Heart right ventricle (tissue), 16 donors: ENCODE data around the gene SSTR4. TPM values are rescaled to one million over a fixed set of nuclear protein-coding genes. Genes with fewer than 3 reads are reported as not detected.

Experiments used
- ATAC-seq, 8 donors: fragments of 200-7000 bp; cut with Tn5 transposase; one replicate each; pipeline ENCODE4 v1.9.1; 2020; ENCODE audit warnings: mild to moderate bottlenecking in 8 of 8, moderate library complexity in 8 of 8, moderate number of reproducible peaks in 1 of 8
- DNase-seq, 2 donors: peaks; one replicate each; pipeline ENCODE4 v3.0.0-alpha.2; 2020
- H3K27ac ChIP-seq, 10 donors: fragments of 200-600 bp; sonication (generic) in 2 of 10; one replicate each; pipeline versions ENCODE4 v1.5.0 to v1.8.0; 2020 to 2022; ENCODE audit warnings: mild to moderate bottlenecking in 3 of 10
- H3K27me3 ChIP-seq, 7 donors: fragments of 200-600 bp; one replicate each; pipeline ENCODE4 v1.8.0; 2021 to 2022; ENCODE audit warnings: mild to moderate bottlenecking in 2 of 7
- H3K36me3 ChIP-seq, 9 donors: fragments of 200-600 bp; sonication (generic) in 1 of 9; one replicate each; pipeline versions ENCODE4 v1.5.0 to v1.8.0; 2020 to 2022; ENCODE audit warnings: mild to moderate bottlenecking in 2 of 9
- H3K4me1 ChIP-seq, 9 donors: fragments of 200-600 bp; sonication (generic) in 1 of 9; one replicate each; pipeline versions ENCODE4 v1.5.0 to v1.8.0; 2020 to 2022; ENCODE audit warnings: mild to moderate bottlenecking in 4 of 9
- H3K4me3 ChIP-seq, 10 donors: fragments of 200-600 bp; sonication (generic) in 2 of 10; one replicate each; pipeline versions ENCODE4 v1.5.0 to v1.8.0; 2020 to 2022; ENCODE audit warnings: mild to moderate bottlenecking in 7 of 10, moderate library complexity in 2 of 10
- H3K9me3 ChIP-seq, 11 donors: fragments of 200-600 bp in 10 of 11; sonication (generic) in 2 of 11; one replicate each; pipeline versions ENCODE4 v1.5.0 to v1.8.0; 2013 to 2022; ENCODE audit warnings: mild to moderate bottlenecking in 2 of 11, control low read depth in 1 of 11, moderate library complexity in 1 of 11
- CTCF ChIP-seq, 9 donors: fragments of 200-600 bp; sonication (generic) in 2 of 9; IDR thresholded peaks; one replicate each; pipeline versions ENCODE4 v1.5.0 to v1.8.0; 2021 to 2022; ENCODE audit warnings: antibody characterized with exemption in 9 of 9, mild to moderate bottlenecking in 5 of 9, moderate library complexity in 1 of 9
- WGBS, 2 donors: extraction: QIAGEN DNeasy Blood & Tissue Kit; methylation state at CpG; one replicate each; pipeline ENCODE4 v1.1.7; 2013; ENCODE audit warnings: inconsistent platforms in 1 of 2; 5-methylcytosine and 5-hydroxymethylcytosine counted together
- intact Hi-C, 10 donors: fragments of 100-400 bp; cut with DNase I; formaldehyde crosslinking; loops; one replicate each; pipeline versions ENCODE4 v1.11.1 to v1.14.2; 2022
- polyA plus RNA-seq, 2 donors: library from polyadenylated mRNA; stranded (reverse); fragments of 200-250 nt; gene quantifications; one replicate each; pipeline ENCODE4 v1.2.3, GENCODE V29; 2013
- total RNA-seq, 10 donors: library from RNA; stranded (reverse); fragmentation: NEBNext Ultra II Directional in 3 of 10; extraction: Animal tissue kit (Norgen Biotek cat#: 25700) in 3 of 10; gene quantifications; one replicate each; pipeline versions ENCODE4 v1.2.1 to v1.2.4, GENCODE V29; 2021 to 2023
- donor health status: Arrhythmogenic right ventricular cardiomyopathy.
- donor health status: ischemic (EF 13 %, LVEDD 7.1; RV severe dilation, severe dysfunction).
- donor health status: healthy with polysubstance abuse.
- donor health status: DM: no; HTN: yes; CAD: no.
- donor health status: DM: no; HTN: no; CAD: no.
- donor health status: ischemic (EF 25% LVEDD 6.9; RV normal size, moderate dysfunction).
- donor health status: ischemic (EF 25% LVEDD 5.7; RV mildly dilated, moderate dysfunction).
- donor health status: healthy.
- donor health status: DM: yes; HTN: yes; CAD: no.
- donor health status: Ischemic cardiomyopathy.
- donor health status: ischemic (EF 35%, LVEDD 5.7; RV mildly dilated, moderate dysfunction).
- donor health status: nonischemic (EF 11% LVEDD 7.7; RV severe dilation, severe dysfunction).
- donor health status: DM: yes; HTN: yes; CAD: no.
- donor health status: PGD.
- donor health status: ischemic (EF 29% LVEDD 5.4; RV normal size, mild dysfunction).
- donor health status: nonischemic (EF 23%, LVEDD 6.1; RV moderate dilation, normal function).

SSTR4 gene
- total and polyA plus RNA-seq, 12 donors = not detected

GRCh38 chr20:23010096-23010495 lies 25.0 kb upstream of the SSTR4 start:
- ATAC-seq = no peak
- WGBS, 2 donors = 89 to 92% methylated on average over 4 to 5 of the region's 5 CpGs

GRCh38 chr20:23011008-23011721 lies 23.9 kb upstream of the SSTR4 start:
- H3K9me3 ChIP-seq = peaks cover 0 to 4% (median 0%) of the 10 kb centered on the region in 11 donors
- DNase-seq = no peak
- no peak overlapping the region for H3K27ac ChIP-seq
- H3K36me3 ChIP-seq = no peaks in the 10 kb centered on the region
- 91 to 94% methylated on average over 11 of the region's 11 CpGs for WGBS, 2 donors
- no peak for TF ChIP-seq CTCF (IDR thresholded peaks at IDR 0.05)
- no peak for ATAC-seq
- no peaks in the 10 kb centered on the region for H3K27me3 ChIP-seq
- H3K4me3 ChIP-seq = no peak overlapping the region
- intact Hi-C loops = no loop called here
- peaks cover 0 to 14% (median 5%) of the 10 kb centered on the region in 9 donors for H3K4me1 ChIP-seq

More at GRCh38 chr20:23010096-23010495, 25.0 kb upstream of the SSTR4 start:
- no peak for DNase-seq
- H3K9me3 ChIP-seq = peaks cover 0 to 4% (median 0%) of the 10 kb centered on the region in 11 donors
- no peaks in the 10 kb centered on the region for H3K27me3 ChIP-seq
- H3K4me3 ChIP-seq = no peak overlapping the region
- H3K36me3 ChIP-seq = no peaks in the 10 kb centered on the region
- H3K4me1 ChIP-seq = peaks cover 0 to 14% (median 5%) of the 10 kb centered on the region in 9 donors
- TF ChIP-seq CTCF (IDR thresholded peaks at IDR 0.05) = no peak
- H3K27ac ChIP-seq = no peak overlapping the region
- intact Hi-C loops = no loop called here

- intact Hi-C loops = no loop called here
- H3K4me3 ChIP-seq = no peak overlapping the region
- ATAC-seq = peak in 7 of 8 donors; percentile 68 to 90 (median 85)
- H3K9me3 ChIP-seq = peaks cover 0 to 4% (median 0%) of the 10 kb centered on the region in 11 donors
- H3K4me1 ChIP-seq = peaks cover 0 to 14% (median 5%) of the 10 kb centered on the region in 9 donors
- WGBS, 2 donors = 37 to 57% methylated on average over 5 of the region's 5 CpGs
- no peaks in the 10 kb centered on the region for H3K36me3 ChIP-seq
- no peak overlapping the region for H3K27ac ChIP-seq
- peak in 1 of 2 donors; percentile 61 for DNase-seq
- TF ChIP-seq CTCF (IDR thresholded peaks at IDR 0.05) = no peak
- H3K27me3 ChIP-seq = no peaks in the 10 kb centered on the region
Observed at GRCh38 chr20:23013429-23013828, 21.7 kb upstream of the SSTR4 start.

- 85 to 95% methylated on average over 2 of the region's 2 CpGs for WGBS, 2 donors
Observed at GRCh38 chr20:23017516-23017915, 17.6 kb upstream of the SSTR4 start.

More at GRCh38 chr20:23017516-23017915, 17.6 kb upstream of the SSTR4 start:
- DNase-seq (no peak), ATAC-seq (no peak)
- no peak for TF ChIP-seq CTCF (IDR thresholded peaks at IDR 0.05)
- H3K9me3 ChIP-seq = peaks cover 0 to 4% (median 0%) of the 10 kb centered on the region in 11 donors
- H3K36me3 ChIP-seq = no peaks in the 10 kb centered on the region
- H3K27me3 ChIP-seq = no peaks in the 10 kb centered on the region
- intact Hi-C loops = no loop called here
- H3K4me1 ChIP-seq = peaks cover 0 to 16% (median 5%) of the 10 kb centered on the region in 9 donors
- H3K27ac ChIP-seq = no peak overlapping the region
- H3K4me3 ChIP-seq = no peak overlapping the region
